H1 (cell line): Measurements from ENCODE around the gene MAPK1. TPM values are rescaled to one million over a fixed set of nuclear protein-coding genes. Genes with fewer than 3 reads are reported as not detected.

Experiments
- CTCF ChIA-PET: fragments of 300-600 bp; sonication (Branson Sonifier 250); formaldehyde crosslinking; loops from one replicate; lab custom pipeline; 2021; ENCODE audit not compliant: partially characterized antibody; lab: Charles Lee
- POLR2A ChIA-PET: fragments of 300-600 bp; sonication (Branson Sonifier 250); formaldehyde crosslinking; loops from one replicate; lab custom pipeline; 2021; ENCODE audit warnings: inconsistent platforms; ENCODE audit not compliant: partially characterized antibody; lab: Charles Lee
- DNase-seq, 2 experiments: peaks; one replicate each; pipeline versions ENCODE4 v3.0.0 to v3.0.0-alpha.2; 2010 to 2022; ENCODE audit warnings: low spot score in 2 of 2, low read depth in 1 of 2, mixed read lengths in 1 of 2
- FAIRE-seq: peaks from 2 replicates; lab custom pipeline; 2011; peaks lifted over from hg19 to GRCh38; lab: Jason Lieb, UNC
- H2AFZ ChIP-seq: 2 replicates; pipeline ENCODE4 v1.8.1; 2012; ENCODE audit warnings: low read length, inconsistent platforms
- H2AK5ac ChIP-seq: 2 replicates; pipeline ENCODE4 v1.6.1; 2013; ENCODE audit warnings: low read depth, low read length
- H2BK120ac ChIP-seq: replicated peaks from 2 replicates; pipeline ENCODE3; 2013; ENCODE audit warnings: low read depth, low read length, inconsistent platforms
- H2BK12ac ChIP-seq: 2 replicates; pipeline ENCODE4 v1.6.1; 2013; ENCODE audit warnings: low read depth, low read length
- H2BK15ac ChIP-seq: 2 replicates; pipeline ENCODE4 v1.6.1; 2013; ENCODE audit warnings: low read length
- H2BK20ac ChIP-seq: 2 replicates; pipeline ENCODE4 v1.6.1; 2013; ENCODE audit warnings: low read length
- H2BK5ac ChIP-seq: 2 replicates; pipeline ENCODE4 v1.6.1; 2013; ENCODE audit warnings: low read depth, low read length
- H3K14ac ChIP-seq: 2 replicates; pipeline ENCODE4 v1.6.1; 2013; ENCODE audit warnings: inconsistent platforms; ENCODE audit not compliant: insufficient read length
- H3K18ac ChIP-seq: 2 replicates; pipeline ENCODE4 v1.6.1; 2013; ENCODE audit warnings: low read length; ENCODE audit errors: extremely low read depth
- H3K23ac ChIP-seq: 2 replicates; pipeline ENCODE4 v1.6.1; 2013; ENCODE audit warnings: inconsistent platforms; ENCODE audit not compliant: insufficient read length
- H3K23me2 ChIP-seq: 2 replicates; pipeline ENCODE4 v1.6.1; 2013; ENCODE audit warnings: low read depth, low read length
- H3K27ac ChIP-seq: 2 replicates; pipeline ENCODE4 v1.6.1; 2011; ENCODE audit warnings: low read depth, low read length, inconsistent platforms
- H3K27me3 ChIP-seq, 4 experiments: replicated peaks in 1 of 4; 1 replicate in 1 of 4; 2 replicates in 3 of 4; pipeline versions ENCODE4 v1.6.1 to v1.8.1; 2011 to 2013; ENCODE audit warnings: low read length in 3 of 4, mild to moderate bottlenecking in 3 of 4, inconsistent platforms in 2 of 4, mixed read lengths in 2 of 4, moderate library complexity in 1 of 4; ENCODE audit not compliant: control insufficient read depth in 3 of 4, insufficient read depth in 3 of 4; ENCODE audit errors: extremely low read depth in 1 of 4
- H3K36me3 ChIP-seq, 4 experiments: 2 replicates each; pipeline versions ENCODE4 v1.6.1 to v1.8.1; 2011 to 2013; ENCODE audit warnings: mild to moderate bottlenecking in 4 of 4, low read length in 3 of 4, moderate library complexity in 2 of 4, control low read depth in 1 of 4, inconsistent platforms in 1 of 4; ENCODE audit not compliant: insufficient read depth in 4 of 4, control insufficient read depth in 2 of 4
- H3K4ac ChIP-seq: replicated peaks from 2 replicates; pipeline ENCODE3; 2013; ENCODE audit warnings: low read length, low read depth, mixed read lengths, inconsistent platforms; ENCODE audit not compliant: insufficient read length
- H3K4me1 ChIP-seq, 4 experiments: replicated peaks in 1 of 4; 1 replicate in 1 of 4; 2 replicates in 3 of 4; pipeline versions ENCODE4 v1.6.1 to v1.8.1; 2011 to 2013; ENCODE audit warnings: low read length in 3 of 4, inconsistent platforms in 2 of 4, mixed read lengths in 1 of 4; ENCODE audit not compliant: insufficient read depth in 4 of 4, control insufficient read depth in 3 of 4
- H3K4me2 ChIP-seq, 2 experiments: 2 replicates each; pipeline versions ENCODE4 v1.6.1 to v1.8.1; 2011 to 2013; ENCODE audit warnings: low read depth in 2 of 2, low read length in 2 of 2, control low read depth in 1 of 2, inconsistent platforms in 1 of 2, mild to moderate bottlenecking in 1 of 2; ENCODE audit not compliant: insufficient read depth in 1 of 2
- H3K4me3 ChIP-seq, 4 experiments: fragments of 200-600, 300-600 bp in 1 of 4; sonication (generic), shearing (Covaris generic), sonication (Bioruptor Twin) in 1 of 4; 2 replicates each; pipeline versions ENCODE4 v1.5.1 to v1.8.1; 2011 to 2016; ENCODE audit warnings: low read length in 4 of 4, low read depth in 3 of 4, control low read depth in 2 of 4, inconsistent platforms in 2 of 4, mild to moderate bottlenecking in 2 of 4, mixed read lengths in 1 of 4, moderate library complexity in 1 of 4; ENCODE audit not compliant: insufficient read depth in 2 of 4; ENCODE audit errors: extremely low read depth in 1 of 4
- H3K56ac ChIP-seq: replicated peaks from 2 replicates; pipeline ENCODE3; 2013; ENCODE audit warnings: low read depth, mild to moderate bottlenecking, mixed read lengths, low read length, inconsistent platforms; ENCODE audit not compliant: insufficient read length
- H3K79me1 ChIP-seq: 2 replicates; pipeline ENCODE4 v1.6.1; 2013; ENCODE audit warnings: low read depth, low read length, control low read depth
- H3K79me2 ChIP-seq, 2 experiments: 2 replicates each; pipeline versions ENCODE4 v1.6.1 to v1.8.1; 2012 to 2013; ENCODE audit warnings: low read length in 2 of 2, mild to moderate bottlenecking in 2 of 2, inconsistent platforms in 1 of 2; ENCODE audit not compliant: insufficient read depth in 2 of 2, control insufficient read depth in 1 of 2
- H3K9ac ChIP-seq, 4 experiments: replicated peaks in 1 of 4; 1 replicate in 1 of 4; 2 replicates in 3 of 4; pipeline versions ENCODE4 v1.6.1 to v1.8.1; 2011 to 2013; ENCODE audit warnings: low read depth in 3 of 4, low read length in 3 of 4, control low read depth in 2 of 4, mild to moderate bottlenecking in 2 of 4, moderate library complexity in 2 of 4, inconsistent platforms in 1 of 4; ENCODE audit errors: extremely low read depth in 1 of 4
- H3K9me3 ChIP-seq, 2 experiments: 2 replicates each; pipeline versions ENCODE4 v1.6.1 to v1.8.1; 2012 to 2013; ENCODE audit warnings: mild to moderate bottlenecking in 2 of 2, moderate library complexity in 2 of 2, control low read depth in 1 of 2, inconsistent platforms in 1 of 2, low read depth in 1 of 2, low read length in 1 of 2, mixed read lengths in 1 of 2; ENCODE audit not compliant: insufficient read depth in 2 of 2
- H4K20me1 ChIP-seq, 2 experiments: replicated peaks in 1 of 2; 2 replicates each; pipeline versions ENCODE3 to v1.8.1; 2011 to 2013; ENCODE audit warnings: inconsistent platforms in 2 of 2, low read length in 2 of 2, mild to moderate bottlenecking in 1 of 2; ENCODE audit not compliant: insufficient read depth in 2 of 2, control insufficient read depth in 1 of 2
- H4K5ac ChIP-seq: 2 replicates; pipeline ENCODE4 v1.6.1; 2013; ENCODE audit warnings: low read length, low read depth, mixed read lengths, inconsistent platforms; ENCODE audit not compliant: insufficient read length
- H4K8ac ChIP-seq: 2 replicates; pipeline ENCODE4 v1.8.0; 2013; ENCODE audit warnings: mild to moderate bottlenecking, moderate library complexity, low read length, inconsistent platforms; ENCODE audit not compliant: insufficient read depth; ENCODE audit errors: extremely low read depth
- H4K91ac ChIP-seq: replicated peaks from 2 replicates; pipeline ENCODE3; 2013; ENCODE audit warnings: low read length, mixed read lengths, inconsistent platforms; ENCODE audit not compliant: insufficient read length
- RAD21 ChIP-seq, 2 experiments: IDR thresholded peaks in 1 of 2; conservative IDR thresholded peaks in 1 of 2; 2 replicates each; pipeline ENCODE4 v1.6.1; 2011; ENCODE audit warnings: low read depth in 2 of 2, low read length in 2 of 2, improper control_type of control experiment in 1 of 2, inconsistent platforms in 1 of 2, mild to moderate bottlenecking in 1 of 2, moderate library complexity in 1 of 2
- SP2 ChIP-seq: IDR thresholded peaks from 2 replicates; pipeline ENCODE4 v1.6.1; 2012; ENCODE audit warnings: mild to moderate bottlenecking, low read length, inconsistent platforms
- WGBS, 2 experiments: shearing (Covaris generic) in 1 of 2; methylation state at CpG; one replicate each; pipeline versions ENCODE4 v1.1.6 to v1.1.7; 2013 to 2015; ENCODE audit warnings: low lambda C conversion rate in 2 of 2, mixed read lengths in 2 of 2, inconsistent platforms in 1 of 2, low coverage in 1 of 2, missing lambda C conversion rate in 1 of 2; ENCODE audit not compliant: insufficient replicate concordance in 2 of 2, insufficient coverage in 1 of 2, insufficient read length in 1 of 2; ENCODE audit errors: extremely low coverage in 1 of 2, missing lambda C conversion rate in 1 of 2; 5-methylcytosine and 5-hydroxymethylcytosine counted together
- polyA plus RNA-seq, 7 experiments: library from polyadenylated mRNA; depleted of rRNA in 3 of 7; stranded (reverse) in 5 of 7; unstranded in 2 of 7; fragments of >200 nt in 5 of 7; fragments of 200-250 nt in 2 of 7; gene quantifications; 1 replicate in 5 of 7; 2 replicates in 1 of 7; 4 replicates in 1 of 7; pipeline versions ENCODE4 v1.2.1 to v1.2.3, GENCODE V29; 2011 to 2013; ENCODE audit warnings: missing spikeins in 2 of 7, mixed read lengths in 2 of 7
- total RNA-seq: library from RNA; stranded (reverse); fragmentation: NEBNext Ultra II Directional; extraction: Animal tissue kit (Norgen Biotek cat#: 25700); gene quantifications from 2 replicates; pipeline ENCODE4 v1.2.1, GENCODE V29; 2021

Gene MAPK1
- total and polyA plus RNA-seq, 2 of the 8 experiments (the other 6 are each of a cell fraction or from before 2014, with no cell fraction given), result 28.1 to 101 TPM

GRCh38 chr22:21761086-21761485 lies 106.4 kb downstream of the MAPK1 start:
- H3K9ac ChIP-seq, result no peak overlapping the region
- no peak overlapping the region for H3K56ac ChIP-seq
- no peak overlapping the region for H2BK20ac ChIP-seq
- H3K4me2 ChIP-seq, result no peak overlapping the region
- POLR2A ChIA-PET, result interaction anchor here (0.7 kb wide), 1 partner anchor 62 kb away, joined by 3 read pairs; no protein-coding TSS in a partner anchor
- no peak overlapping the region for H3K14ac ChIP-seq
- H3K18ac ChIP-seq, result no peak overlapping the region; the same call in 1 of the 2 replicates
- H3K79me1 ChIP-seq, result no peaks in the 10 kb centered on the region; the same call in 1 of the 2 replicates
- DNase-seq (no peak), FAIRE-seq (no peak)
- H3K23ac ChIP-seq, result no peak overlapping the region
- H3K23me2 ChIP-seq, result no peaks in the 10 kb centered on the region
- no peak overlapping the region for H2BK12ac ChIP-seq
- no peak overlapping the region for H4K5ac ChIP-seq
- no peak overlapping the region for H4K91ac ChIP-seq
- H2BK120ac ChIP-seq, result no peak overlapping the region
- no peaks in the 10 kb centered on the region for H3K27me3 ChIP-seq
- no peaks in the 10 kb centered on the region for H3K9me3 ChIP-seq
- H4K8ac ChIP-seq, result no peak overlapping the region
- H3K79me2 ChIP-seq, result no peaks in the 10 kb centered on the region
- CTCF ChIA-PET, result interaction anchor here (0.9 to 1.4 kb wide), 5 partner anchors 10 to 186 kb away, joined by 3 to 4 read pairs (median 4); no protein-coding TSS in a partner anchor
- no peaks in the 10 kb centered on the region for H3K4me1 ChIP-seq
- H3K36me3 ChIP-seq, result peaks cover 18 to 49% (median 35%) of the 10 kb centered on the region in 4 experiments
- no peak overlapping the region for H3K4me3 ChIP-seq
- WGBS, 2 experiments, result 94% methylated on average over 2 of the region's 2 CpGs; no CpG with 5 or more reads in 1 of the 2 experiments
- no peak overlapping the region for H2BK15ac ChIP-seq
- no peak overlapping the region for H2AK5ac ChIP-seq
- H4K20me1 ChIP-seq, result peaks cover 4 to 7% of the 10 kb centered on the region in 2 experiments
- H2BK5ac ChIP-seq, result no peak overlapping the region
- H3K4ac ChIP-seq, result no peak overlapping the region
- H3K27ac ChIP-seq, result no peak overlapping the region
- H2AFZ ChIP-seq, result no peak overlapping the region
- TF ChIP-seq SP2 (no peak), RAD21 (IDR thresholded peaks at IDR 0.05 in 1 of 2, conservative IDR thresholded peaks at IDR 0.05 in 1 of 2; ENCODE audit: low read depth in 2 of 2, low read length in 2 of 2) (no peak)
